GM12865 (cell line): ENCODE results near the gene AQP4.
A peak's percentile ranks its signal among the peaks of the same experiment; 100 is the strongest.

Experiments used
- DNase-seq: peaks from one replicate; pipeline ENCODE4 v3.0.0; 2010; ENCODE audit warnings: low read depth
- H3K4me3 ChIP-seq: 2 replicates; pipeline ENCODE4 v1.5.1; 2011; ENCODE audit warnings: mild to moderate bottlenecking, low read depth, low read length, control low read depth
- TF ChIP-seq, protein P1 (sequence below): IDR thresholded peaks from 2 replicates; pipeline ENCODE4 v1.5.1; 2011; ENCODE audit warnings: low read length, control low read depth, low read depth, inconsistent platforms; ENCODE audit not compliant: insufficient read depth; ENCODE audit errors: missing control alignments

The AQP4 gene

DNA sequence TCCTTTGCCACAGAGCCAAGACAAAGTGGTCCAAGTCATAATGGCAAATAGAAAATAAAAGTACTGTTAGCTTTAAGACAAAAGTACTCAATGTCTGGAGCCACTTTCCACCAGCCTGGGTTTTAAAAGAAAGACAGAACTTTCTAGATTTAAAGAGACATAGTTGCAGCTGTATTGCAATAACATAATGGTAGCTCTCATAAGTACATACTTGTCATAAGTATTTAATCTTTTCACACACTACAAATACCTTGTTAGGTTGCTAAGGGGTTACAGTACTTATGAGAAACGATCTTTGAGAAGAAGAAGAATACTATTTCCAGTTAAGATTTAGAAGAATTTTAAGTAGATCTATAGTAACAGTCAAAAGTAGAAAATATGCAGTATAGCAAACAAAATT, 28.9 kb upstream of the AQP4 start:
- TF ChIP-seq, protein P1, sequence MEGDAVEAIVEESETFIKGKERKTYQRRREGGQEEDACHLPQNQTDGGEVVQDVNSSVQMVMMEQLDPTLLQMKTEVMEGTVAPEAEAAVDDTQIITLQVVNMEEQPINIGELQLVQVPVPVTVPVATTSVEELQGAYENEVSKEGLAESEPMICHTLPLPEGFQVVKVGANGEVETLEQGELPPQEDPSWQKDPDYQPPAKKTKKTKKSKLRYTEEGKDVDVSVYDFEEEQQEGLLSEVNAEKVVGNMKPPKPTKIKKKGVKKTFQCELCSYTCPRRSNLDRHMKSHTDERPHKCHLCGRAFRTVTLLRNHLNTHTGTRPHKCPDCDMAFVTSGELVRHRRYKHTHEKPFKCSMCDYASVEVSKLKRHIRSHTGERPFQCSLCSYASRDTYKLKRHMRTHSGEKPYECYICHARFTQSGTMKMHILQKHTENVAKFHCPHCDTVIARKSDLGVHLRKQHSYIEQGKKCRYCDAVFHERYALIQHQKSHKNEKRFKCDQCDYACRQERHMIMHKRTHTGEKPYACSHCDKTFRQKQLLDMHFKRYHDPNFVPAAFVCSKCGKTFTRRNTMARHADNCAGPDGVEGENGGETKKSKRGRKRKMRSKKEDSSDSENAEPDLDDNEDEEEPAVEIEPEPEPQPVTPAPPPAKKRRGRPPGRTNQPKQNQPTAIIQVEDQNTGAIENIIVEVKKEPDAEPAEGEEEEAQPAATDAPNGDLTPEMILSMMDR, result no peak
- H3K4me3 ChIP-seq, result no peak overlapping the region

DNA sequence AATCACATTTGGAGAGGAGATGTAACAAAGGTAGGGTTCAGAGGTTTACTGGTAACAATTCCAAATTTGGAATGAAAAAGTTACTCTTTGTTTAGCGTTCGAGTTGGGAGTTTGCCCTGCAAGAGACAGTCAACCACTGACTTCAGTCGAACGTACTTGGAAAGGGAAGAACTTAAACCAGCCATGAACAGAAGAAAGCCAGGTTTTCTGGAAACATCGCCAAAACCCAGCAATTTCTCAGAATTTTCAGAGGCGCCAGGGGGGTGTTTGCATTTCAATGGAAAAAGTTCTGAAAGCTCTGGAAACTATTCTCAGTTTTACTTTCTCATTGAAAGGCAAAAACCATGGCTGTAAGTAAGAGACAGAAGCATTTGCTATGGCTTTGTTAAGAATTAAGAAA, 28.5 kb upstream of the AQP4 start:
- no peak overlapping the region for H3K4me3 ChIP-seq
- TF ChIP-seq, protein P1, result no peak
- no peak for DNase-seq

More for the DNA sequence above, 28.9 kb upstream of the AQP4 start:
- DNase-seq, result no peak

DNA sequence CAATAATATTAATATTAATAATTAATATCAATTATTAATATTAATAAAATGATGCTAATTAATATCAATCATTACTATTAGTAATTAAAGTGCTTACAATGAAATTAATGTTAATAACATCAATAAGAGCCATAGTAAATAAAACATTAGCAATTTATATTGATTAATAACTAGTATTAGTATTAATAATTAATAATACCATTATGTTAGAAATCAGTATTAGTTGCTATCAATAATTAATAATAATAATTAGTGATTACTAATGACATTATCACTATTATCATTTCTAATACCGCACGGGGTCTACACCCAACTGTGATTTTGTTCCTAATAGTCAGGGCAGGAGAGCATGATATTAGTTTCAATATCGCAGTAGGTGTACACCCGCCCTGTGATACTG, 22.8 kb upstream of the AQP4 start:
- DNase-seq, result no peak
- no peak overlapping the region for H3K4me3 ChIP-seq
- TF ChIP-seq, protein P1, result no peak

DNA sequence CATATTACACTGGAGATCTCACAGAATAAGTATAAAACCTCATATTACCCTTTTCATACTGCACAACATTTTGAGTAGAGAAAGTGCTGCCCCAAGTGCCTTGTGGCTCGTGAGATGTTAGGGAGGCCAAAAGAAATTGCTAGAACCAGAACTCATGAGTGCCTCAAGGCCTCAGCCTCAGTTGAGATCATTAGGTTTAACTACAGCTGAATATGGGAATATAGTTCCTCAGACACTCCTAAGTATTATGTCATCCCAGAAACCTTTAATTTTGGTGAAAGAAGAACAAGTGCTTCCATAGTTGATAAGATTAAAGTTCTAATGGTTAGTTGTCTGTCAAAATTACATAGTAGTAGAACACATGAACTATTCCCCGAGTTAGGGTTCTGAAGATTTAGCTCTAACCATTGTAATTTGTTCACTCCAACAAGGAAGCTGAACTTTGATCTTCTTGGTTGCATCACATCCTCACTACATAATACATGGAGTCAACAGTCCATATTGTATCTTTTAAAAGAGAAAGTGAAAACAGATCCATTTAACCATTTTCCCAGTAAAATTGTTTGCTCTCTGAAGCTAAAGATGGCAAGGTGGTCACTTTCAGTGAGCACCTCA, 9.6 kb upstream of the AQP4 start:
- H3K4me3 ChIP-seq, result no peak overlapping the region
- DNase-seq, result no peak
- TF ChIP-seq, protein P1, result no peak

- H3K4me3 ChIP-seq, result no peak overlapping the region
- DNase-seq, result no peak
- TF ChIP-seq, protein P1, result no peak
Measured at GRCh38 chr18:26874283-26874682, 8.8 kb upstream of the AQP4 start.

- peak; percentile 10 for DNase-seq
- TF ChIP-seq, protein P1, result no peak
- H3K4me3 ChIP-seq, result no peak overlapping the region
Measured at GRCh38 chr18:26869640-26870039, 4.1 kb upstream of the AQP4 start.

DNA sequence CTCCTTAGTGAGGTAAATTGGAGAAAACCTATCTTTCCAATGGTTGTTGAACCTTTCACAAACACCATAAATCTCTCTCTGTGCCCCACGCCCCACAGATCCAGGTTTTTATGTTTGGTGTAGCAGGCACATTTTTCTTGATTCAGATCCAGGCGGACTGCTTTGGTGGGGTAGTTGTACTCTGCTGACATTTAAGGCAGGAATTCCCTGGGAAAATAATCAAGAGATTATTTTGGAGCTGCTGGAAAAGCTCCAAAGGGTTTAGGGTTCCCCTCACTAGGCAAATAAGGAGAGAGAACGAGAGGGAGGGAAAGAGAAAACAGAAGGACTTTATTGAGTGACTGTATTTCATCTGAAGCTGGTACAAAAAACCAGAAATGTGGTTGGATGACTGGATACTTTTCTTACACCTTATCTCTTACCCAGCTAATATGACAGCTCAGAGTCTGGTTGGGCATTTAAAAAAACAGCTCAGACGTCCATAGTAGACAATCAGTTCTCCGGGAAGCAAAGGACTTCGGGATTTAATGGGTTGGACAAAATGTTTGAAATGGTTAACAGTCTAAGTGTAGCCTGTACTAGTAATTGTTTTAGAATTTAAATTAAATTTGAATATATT, 3.6 kb upstream of the AQP4 start:
- DNase-seq, result no peak
- H3K4me3 ChIP-seq, result no peak overlapping the region
- TF ChIP-seq, protein P1, result no peak
